DND-41 (cell line): ENCODE measurements around the gene IGSF8.

ENCODE experiments used
- EZH2 ChIP-seq: IDR thresholded peaks from 3 replicates; pipeline ENCODE4 v1.6.1; 2012; ENCODE audit warnings: borderline replicate concordance, low read depth, mild to moderate bottlenecking, moderate library complexity, low read length, inconsistent platforms; ENCODE audit not compliant: severe bottlenecking
- TF ChIP-seq, protein P1 (sequence below): IDR thresholded peaks from 2 replicates; pipeline ENCODE4 v1.5.1; 2012; ENCODE audit warnings: borderline replicate concordance, low read length, moderate library complexity, mild to moderate bottlenecking; ENCODE audit not compliant: poor library complexity, severe bottlenecking; ENCODE audit errors: extremely low read depth

DNA sequence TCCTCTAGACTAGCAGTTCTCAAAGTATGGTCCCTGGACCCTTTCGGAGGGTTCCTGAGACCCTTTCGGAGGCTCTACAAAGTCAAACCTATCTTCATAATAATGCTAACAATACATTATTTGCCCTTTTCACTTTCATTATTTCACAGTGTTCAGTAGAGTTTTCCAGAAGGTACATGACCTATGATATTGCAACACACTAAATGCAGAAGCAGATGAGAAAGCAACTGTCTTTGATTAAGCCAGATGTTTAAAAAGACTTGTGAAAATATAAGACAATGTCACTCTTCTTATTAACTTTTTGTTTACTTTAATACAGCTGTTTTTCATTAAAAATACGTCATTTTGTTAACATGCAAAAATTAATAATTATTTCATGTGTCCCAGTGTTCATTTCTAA, 34.3 kb downstream of the IGSF8 start:
- TF ChIP-seq, protein P1, sequence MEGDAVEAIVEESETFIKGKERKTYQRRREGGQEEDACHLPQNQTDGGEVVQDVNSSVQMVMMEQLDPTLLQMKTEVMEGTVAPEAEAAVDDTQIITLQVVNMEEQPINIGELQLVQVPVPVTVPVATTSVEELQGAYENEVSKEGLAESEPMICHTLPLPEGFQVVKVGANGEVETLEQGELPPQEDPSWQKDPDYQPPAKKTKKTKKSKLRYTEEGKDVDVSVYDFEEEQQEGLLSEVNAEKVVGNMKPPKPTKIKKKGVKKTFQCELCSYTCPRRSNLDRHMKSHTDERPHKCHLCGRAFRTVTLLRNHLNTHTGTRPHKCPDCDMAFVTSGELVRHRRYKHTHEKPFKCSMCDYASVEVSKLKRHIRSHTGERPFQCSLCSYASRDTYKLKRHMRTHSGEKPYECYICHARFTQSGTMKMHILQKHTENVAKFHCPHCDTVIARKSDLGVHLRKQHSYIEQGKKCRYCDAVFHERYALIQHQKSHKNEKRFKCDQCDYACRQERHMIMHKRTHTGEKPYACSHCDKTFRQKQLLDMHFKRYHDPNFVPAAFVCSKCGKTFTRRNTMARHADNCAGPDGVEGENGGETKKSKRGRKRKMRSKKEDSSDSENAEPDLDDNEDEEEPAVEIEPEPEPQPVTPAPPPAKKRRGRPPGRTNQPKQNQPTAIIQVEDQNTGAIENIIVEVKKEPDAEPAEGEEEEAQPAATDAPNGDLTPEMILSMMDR: no peak
- TF ChIP-seq EZH2: no peak
